ENCODE measurements around the gene STXBP5. TPM values are rescaled to one million over a fixed set of nuclear protein-coding genes. Genes with fewer than 3 reads are reported as not detected.

STXBP5 gene
- total and polyA plus RNA-seq, 9 of the 15 experiments (the other 6 are each of a cell fraction or from before 2014, with no cell fraction given) = 23.3 to 172 (median 71.5) TPM

DNA sequence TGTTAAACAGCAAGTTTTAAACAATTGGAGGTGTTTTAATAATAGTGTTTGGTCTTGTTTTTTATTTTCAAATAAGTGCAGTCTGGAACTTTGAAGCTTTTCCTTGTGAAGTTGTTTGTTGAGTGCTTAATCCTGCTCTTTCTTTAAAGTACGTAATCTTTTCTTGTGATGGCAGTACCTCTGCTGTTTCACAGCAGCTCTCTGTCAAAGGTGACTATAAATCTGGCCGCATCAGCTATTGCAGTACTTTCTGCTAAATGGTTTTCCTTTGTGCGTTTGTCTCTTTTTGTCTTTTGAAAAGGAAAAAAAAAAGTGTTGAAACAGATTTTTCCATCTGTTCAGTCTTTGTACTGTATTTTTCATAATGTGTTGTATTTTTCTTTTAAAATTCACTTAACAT lies 12.7 kb downstream of the STXBP5 start (continued):
- TF ChIP-seq, protein P1, sequence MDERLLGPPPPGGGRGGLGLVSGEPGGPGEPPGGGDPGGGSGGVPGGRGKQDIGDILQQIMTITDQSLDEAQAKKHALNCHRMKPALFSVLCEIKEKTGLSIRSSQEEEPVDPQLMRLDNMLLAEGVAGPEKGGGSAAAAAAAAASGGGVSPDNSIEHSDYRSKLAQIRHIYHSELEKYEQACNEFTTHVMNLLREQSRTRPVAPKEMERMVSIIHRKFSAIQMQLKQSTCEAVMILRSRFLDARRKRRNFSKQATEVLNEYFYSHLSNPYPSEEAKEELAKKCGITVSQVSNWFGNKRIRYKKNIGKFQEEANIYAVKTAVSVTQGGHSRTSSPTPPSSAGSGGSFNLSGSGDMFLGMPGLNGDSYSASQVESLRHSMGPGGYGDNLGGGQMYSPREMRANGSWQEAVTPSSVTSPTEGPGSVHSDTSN (CRISPR knock-in tag; IDR thresholded peaks at IDR 0.05; ENCODE audit: low read depth) = no peak
- TF ChIP-seq, protein P1 (tag; conservative IDR thresholded peaks at IDR 0.05; ENCODE audit: low read depth) = 0 out of 2 replicates have a peak, but pooled peaks have one; percentile 23
- TF ChIP-seq TEAD2 (tag; IDR thresholded peaks at IDR 0.05) (no peak), ZNF586 (CRISPR knock-in tag; conservative IDR thresholded peaks at IDR 0.05) (no peak), PCBP1 (IDR thresholded peaks at IDR 0.05; ENCODE audit: low read depth, low read length, poor library complexity, severe bottlenecking) (no peak), RNF2 (IDR thresholded peaks at IDR 0.05) (no peak), ZNF23 (CRISPR knock-in tag; IDR thresholded peaks at IDR 0.05) (no peak), ZNF511 (CRISPR knock-in tag; IDR thresholded peaks at IDR 0.05) (no peak), ESRRA (IDR thresholded peaks at IDR 0.05; ENCODE audit: borderline replicate concordance, low read depth) (no peak)
- TF ChIP-seq, protein P2, sequence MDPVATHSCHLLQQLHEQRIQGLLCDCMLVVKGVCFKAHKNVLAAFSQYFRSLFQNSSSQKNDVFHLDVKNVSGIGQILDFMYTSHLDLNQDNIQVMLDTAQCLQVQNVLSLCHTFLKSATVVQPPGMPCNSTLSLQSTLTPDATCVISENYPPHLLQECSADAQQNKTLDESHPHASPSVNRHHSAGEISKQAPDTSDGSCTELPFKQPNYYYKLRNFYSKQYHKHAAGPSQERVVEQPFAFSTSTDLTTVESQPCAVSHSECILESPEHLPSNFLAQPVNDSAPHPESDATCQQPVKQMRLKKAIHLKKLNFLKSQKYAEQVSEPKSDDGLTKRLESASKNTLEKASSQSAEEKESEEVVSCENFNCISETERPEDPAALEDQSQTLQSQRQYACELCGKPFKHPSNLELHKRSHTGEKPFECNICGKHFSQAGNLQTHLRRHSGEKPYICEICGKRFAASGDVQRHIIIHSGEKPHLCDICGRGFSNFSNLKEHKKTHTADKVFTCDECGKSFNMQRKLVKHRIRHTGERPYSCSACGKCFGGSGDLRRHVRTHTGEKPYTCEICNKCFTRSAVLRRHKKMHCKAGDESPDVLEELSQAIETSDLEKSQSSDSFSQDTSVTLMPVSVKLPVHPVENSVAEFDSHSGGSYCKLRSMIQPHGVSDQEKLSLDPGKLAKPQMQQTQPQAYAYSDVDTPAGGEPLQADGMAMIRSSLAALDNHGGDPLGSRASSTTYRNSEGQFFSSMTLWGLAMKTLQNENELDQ (CRISPR knock-in tag; IDR thresholded peaks at IDR 0.05; ENCODE audit: borderline replicate concordance) = no peak
- TF ChIP-seq, protein P3, sequence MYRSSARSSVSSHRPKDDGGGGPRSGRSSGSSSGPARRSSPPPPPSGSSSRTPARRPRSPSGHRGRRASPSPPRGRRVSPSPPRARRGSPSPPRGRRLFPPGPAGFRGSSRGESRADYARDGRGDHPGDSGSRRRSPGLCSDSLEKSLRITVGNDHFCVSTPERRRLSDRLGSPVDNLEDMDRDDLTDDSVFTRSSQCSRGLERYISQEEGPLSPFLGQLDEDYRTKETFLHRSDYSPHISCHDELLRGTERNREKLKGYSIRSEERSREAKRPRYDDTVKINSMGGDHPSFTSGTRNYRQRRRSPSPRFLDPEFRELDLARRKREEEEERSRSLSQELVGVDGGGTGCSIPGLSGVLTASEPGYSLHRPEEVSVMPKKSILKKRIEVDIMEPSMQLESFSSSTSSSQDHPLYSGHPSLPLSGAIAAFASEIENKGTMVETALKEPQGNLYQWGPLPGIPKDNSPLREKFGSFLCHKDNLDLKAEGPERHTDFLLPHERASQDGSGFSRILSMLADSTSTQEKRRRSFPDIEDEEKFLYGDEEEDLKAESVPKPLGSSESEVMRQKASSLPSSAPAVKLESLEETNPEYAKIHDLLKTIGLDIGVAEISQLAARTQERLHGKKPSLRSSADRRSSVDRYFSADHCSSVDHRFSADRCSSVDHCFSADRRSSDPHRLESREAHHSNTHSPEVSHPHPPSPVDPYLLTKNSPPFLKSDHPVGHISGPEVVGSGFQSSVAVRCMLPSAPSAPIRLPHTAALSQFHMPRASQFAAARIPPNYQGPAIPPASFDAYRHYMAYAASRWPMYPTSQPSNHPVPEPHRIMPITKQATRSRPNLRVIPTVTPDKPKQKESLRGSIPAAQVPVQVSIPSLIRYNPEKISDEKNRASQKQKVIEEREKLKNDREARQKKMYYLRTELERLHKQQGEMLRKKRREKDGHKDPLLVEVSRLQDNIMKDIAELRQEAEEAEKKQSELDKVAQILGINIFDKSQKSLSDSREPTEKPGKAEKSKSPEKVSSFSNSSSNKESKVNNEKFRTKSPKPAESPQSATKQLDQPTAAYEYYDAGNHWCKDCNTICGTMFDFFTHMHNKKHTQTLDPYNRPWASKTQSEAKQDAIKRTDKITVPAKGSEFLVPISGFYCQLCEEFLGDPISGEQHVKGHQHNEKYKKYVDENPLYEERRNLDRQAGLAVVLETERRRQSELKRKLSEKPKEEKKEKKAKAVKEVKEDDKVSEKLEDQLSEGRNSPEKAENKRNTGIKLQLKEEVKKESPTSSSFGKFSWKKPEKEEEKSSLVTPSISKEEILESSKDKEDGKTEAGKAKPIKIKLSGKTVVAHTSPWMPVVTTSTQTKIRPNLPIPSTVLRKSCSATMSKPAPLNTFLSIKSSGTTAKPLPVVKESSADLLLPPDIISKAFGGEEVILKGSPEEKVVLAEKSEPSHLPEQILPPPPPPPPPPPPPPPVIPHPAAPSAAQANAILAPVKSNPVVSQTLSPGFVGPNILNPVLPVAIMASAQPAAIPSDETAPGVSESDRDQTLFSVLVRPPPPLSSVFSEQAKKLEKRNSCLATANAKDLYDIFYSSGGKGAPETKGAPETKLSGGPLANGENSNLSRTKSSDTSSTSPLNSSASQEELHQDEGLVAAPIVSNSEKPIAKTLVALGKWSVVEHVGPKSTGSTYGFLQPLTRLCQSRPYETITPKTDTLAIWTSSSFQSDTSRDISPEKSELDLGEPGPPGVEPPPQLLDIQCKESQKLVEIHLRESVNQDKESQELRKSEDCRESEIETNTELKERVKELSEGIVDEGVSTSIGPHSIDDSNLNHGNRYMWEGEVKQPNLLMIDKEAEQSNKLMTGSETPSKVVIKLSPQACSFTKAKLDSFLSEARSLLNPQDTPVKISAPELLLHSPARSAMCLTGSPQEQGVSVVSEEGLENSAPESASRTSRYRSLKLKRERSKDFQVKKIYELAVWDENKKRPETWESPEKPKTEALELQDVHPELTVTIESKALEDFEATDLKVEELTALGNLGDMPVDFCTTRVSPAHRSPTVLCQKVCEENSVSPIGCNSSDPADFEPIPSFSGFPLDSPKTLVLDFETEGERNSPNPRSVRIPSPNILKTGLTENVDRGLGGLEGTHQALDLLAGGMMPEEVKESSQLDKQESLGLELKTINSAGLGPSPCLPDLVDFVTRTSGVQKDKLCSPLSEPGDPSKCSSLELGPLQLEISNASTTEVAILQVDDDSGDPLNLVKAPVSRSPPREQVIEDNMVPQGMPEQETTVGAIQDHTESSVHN (IDR thresholded peaks at IDR 0.05; ENCODE audit: borderline replicate concordance in 1 of 2, low read depth in 1 of 2) = no peak
- TF ChIP-seq, protein P4, sequence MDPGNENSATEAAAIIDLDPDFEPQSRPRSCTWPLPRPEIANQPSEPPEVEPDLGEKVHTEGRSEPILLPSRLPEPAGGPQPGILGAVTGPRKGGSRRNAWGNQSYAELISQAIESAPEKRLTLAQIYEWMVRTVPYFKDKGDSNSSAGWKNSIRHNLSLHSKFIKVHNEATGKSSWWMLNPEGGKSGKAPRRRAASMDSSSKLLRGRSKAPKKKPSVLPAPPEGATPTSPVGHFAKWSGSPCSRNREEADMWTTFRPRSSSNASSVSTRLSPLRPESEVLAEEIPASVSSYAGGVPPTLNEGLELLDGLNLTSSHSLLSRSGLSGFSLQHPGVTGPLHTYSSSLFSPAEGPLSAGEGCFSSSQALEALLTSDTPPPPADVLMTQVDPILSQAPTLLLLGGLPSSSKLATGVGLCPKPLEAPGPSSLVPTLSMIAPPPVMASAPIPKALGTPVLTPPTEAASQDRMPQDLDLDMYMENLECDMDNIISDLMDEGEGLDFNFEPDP (CRISPR knock-in tag; IDR thresholded peaks at IDR 0.05) = no peak

All from K562 (cell line).